ENCODE results near the gene COL18A1.

Gene COL18A1

DNA sequence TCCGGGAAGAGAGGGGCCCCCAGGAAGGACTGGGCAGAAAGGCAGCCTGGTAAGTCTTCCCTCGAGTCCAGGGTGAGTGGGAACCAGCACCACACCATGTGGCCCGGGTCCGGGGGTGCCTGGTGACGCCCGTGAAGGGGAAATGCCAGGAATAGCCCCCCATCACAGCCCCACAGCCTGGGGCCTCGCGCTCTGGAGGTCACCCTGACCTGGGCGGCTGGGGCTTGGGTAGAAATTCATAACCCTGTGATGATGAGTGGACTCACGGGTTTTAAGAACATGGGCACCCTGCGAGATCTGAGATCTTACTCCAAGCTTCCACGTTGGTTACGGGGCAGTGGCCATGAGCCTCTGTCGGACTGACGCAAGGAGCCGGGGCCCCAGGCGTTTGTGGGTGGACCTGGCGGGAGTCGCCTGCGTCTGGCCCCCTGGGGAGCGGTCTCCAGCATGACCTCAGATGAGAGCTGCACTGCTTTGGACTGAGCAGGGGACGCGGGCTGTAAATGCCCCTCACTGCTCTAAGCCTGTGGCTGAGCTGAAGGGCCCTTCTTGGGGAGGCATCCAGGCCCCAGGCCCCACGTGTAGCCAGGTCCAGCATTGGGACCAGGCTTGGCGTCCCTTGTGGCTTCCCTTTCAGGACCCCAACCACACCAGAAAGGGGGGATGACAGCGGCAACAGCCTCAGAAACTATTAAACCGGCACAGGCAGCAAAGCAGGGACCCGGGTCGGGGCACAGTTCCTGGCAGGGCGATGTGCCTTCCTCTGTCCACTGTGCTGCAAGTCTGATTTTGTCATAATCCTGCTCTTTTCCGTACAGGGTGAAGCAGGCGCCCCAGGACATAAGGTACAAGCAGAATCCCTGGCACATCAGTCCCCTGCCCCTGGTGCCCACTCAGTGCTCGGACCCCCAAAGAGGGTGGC is 77.3 kb downstream of the COL18A1 start:
- CTCF ChIA-PET = interaction anchor here (1.3 kb wide), 1 partner anchor 115 kb away, joined by 3 read pairs; no protein-coding TSS in a partner anchor
- Mint-ChIP-seq H3K9me3 (peaks cover 7% of the 10 kb centered on the region), H3K27ac (peak overlapping the region; percentile 91), H3K4me1 (peaks cover 43% of the 10 kb centered on the region), H3K27me3 (no peaks in the 10 kb centered on the region), H3K36me3 (peaks cover 1% of the 10 kb centered on the region), H3K4me3 (peak overlapping the region; percentile 50)
- no peak for DNase-seq

DNA sequence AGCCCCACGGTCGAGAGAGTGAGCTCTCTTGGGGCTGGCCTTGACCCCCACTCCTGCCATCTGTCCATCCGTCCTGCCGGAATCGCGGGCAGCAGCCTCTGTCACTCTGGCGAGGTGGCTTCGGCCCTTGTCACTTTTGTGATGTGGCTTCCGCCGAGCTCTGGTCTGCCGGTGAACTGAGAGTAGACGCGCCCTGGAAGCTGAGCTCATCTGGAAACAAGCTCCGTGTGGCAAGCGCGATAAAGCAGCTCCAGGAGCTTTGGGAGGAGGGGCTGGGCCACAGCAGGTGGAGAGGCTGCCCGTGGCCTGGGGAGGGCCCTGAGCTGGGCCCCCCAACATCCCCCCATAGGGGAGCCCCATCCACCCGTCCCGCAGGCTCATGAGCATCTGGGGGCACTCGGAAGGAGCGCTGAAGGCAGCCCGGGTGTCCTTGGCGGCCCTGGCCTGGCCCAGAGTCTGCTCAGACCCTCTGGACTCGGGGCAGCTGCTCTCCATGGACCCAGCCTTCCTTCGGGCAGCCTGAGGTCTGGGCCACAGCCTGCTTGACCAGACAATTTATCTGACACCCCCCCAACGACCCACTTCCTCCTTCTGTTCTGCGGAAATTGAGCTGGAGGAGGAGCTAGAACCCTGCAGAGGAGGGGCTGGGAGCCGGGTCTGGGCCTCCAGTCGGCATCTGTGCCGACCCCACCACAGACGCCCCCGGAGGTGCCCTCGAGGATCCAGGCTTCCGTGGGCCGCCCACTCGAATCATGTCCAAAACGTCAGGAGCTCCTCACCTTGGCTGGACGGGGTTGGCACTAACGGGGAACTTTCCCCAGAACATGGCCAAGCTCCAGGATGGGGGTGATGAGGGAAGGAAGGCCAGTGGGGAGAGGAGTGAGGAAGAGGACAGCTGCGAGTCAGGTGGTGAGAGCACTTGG is 78.2 kb downstream of the COL18A1 start:
- peaks cover 1% of the 10 kb centered on the region for H3K36me3 Mint-ChIP-seq
- H3K4me1 Mint-ChIP-seq = peaks cover 38% of the 10 kb centered on the region
- CTCF ChIA-PET = interaction anchor here (1.3 kb wide), 1 partner anchor 115 kb away, joined by 3 read pairs; no protein-coding TSS in a partner anchor
- H3K9me3 Mint-ChIP-seq = peaks cover 7% of the 10 kb centered on the region
- no peaks in the 10 kb centered on the region for H3K27me3 Mint-ChIP-seq
- H3K27ac Mint-ChIP-seq = peak overlapping the region; percentile 91
- DNase-seq = peak; percentile 69
- H3K4me3 Mint-ChIP-seq = peak overlapping the region; percentile 50

DNA sequence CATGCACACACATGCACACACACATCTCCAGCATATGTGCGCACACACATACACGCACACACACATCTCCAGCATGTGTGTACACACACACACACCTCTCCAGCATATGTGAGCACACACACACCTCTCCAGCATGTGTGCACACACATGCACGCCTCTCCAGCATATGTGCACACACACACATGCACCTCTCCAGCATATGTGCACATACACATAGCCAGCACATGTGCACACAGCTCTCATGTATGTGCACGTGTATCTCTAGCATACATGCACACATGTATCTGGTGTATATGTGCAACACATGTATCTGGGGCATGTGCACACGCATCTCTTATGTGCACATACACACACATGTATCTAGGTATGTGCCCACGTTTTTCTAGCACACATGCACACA is 79.4 kb downstream of the COL18A1 start:
- Mint-ChIP-seq H3K27ac (peak overlapping the region; percentile 49), H3K36me3 (peaks cover 1% of the 10 kb centered on the region), H3K4me3 (no peak overlapping the region), H3K27me3 (no peaks in the 10 kb centered on the region), H3K4me1 (peaks cover 26% of the 10 kb centered on the region), H3K9me3 (peaks cover 7% of the 10 kb centered on the region)
- no peak for DNase-seq
- CTCF ChIA-PET = no interaction called here

DNA sequence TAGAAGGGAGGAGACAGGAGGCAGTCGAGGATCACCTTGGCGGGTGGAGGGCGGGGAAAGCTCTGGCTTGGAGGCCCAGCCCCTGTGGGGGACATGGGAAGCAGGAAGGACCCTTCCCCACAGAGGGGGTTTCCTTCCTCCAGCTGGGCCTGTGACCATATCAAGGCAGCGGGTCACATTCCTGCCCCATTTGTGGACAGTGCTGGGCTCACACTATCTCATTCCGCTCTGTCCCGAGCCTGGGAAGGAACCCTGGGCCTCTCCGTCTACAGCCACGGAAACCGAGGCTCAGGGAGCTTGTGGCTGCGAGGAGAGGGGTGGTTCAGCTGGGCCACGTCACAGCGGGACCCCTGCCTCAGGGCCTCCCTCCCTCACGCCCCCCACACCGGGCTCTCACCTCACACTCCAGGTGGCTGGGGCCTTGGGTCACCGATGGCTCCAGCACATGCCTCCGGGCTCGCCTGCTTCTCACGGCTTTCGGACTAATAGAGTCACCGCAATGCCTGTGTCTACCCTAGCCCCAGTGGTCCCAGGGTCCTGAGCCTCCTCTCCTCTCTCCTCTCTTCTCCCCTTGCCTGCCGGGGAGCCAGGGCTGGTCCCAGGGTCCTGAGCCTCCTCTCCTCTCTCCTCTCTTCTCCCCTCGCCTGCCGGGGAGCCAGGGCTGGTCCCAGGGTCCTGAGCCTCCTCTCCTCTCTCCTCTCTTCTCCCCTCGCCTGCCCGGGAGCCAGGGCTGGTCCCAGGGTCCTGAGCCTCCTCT is 80.9 kb downstream of the COL18A1 start:
- H3K9me3 Mint-ChIP-seq = peaks cover 7% of the 10 kb centered on the region
- H3K27me3 Mint-ChIP-seq = no peaks in the 10 kb centered on the region
- peaks cover 20% of the 10 kb centered on the region for H3K4me1 Mint-ChIP-seq
- peaks cover 1% of the 10 kb centered on the region for H3K36me3 Mint-ChIP-seq
- no peak overlapping the region for H3K27ac Mint-ChIP-seq
- CTCF ChIA-PET = no interaction called here
- no peak overlapping the region for H3K4me3 Mint-ChIP-seq
- DNase-seq = no peak

DNA sequence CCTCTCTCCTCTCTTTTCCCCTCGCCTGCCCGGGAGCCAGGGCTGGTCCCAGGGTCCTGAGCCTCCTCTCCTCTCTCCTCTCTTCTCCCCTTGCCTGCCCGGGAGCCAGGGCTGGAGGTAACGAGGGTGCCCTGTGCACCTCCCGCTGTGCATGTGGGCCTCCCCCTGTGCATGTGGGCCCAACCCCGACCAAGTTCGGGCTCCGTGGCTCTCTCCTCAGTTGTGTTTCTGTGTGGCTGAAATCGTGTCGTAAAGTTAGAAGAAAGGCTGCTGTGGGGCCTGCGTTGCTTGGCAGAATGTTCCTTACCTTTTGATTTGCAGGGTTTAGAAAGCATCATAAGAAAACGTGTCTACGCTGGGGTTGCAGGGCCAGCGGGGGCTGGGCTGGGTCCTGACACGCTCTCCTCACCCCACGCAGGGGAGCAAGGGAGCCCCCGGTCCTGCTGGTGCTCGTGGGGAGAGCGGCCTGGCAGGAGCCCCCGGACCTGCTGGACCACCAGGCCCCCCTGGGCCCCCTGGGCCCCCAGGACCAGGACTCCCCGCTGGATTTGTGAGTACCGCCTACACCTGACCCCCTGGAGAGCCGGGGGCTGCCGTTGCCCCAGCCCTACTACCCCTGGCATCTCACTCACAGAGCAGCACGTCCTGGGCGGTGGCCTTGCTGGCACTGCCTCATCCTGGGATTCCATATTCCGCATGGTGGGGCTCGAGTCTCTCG is 81.6 kb downstream of the COL18A1 start:
- CTCF ChIA-PET = no interaction called here
- peaks cover 7% of the 10 kb centered on the region for H3K9me3 Mint-ChIP-seq
- peaks cover 20% of the 10 kb centered on the region for H3K4me1 Mint-ChIP-seq
- no peak overlapping the region for H3K27ac Mint-ChIP-seq
- H3K27me3 Mint-ChIP-seq = no peaks in the 10 kb centered on the region
- peaks cover 1% of the 10 kb centered on the region for H3K36me3 Mint-ChIP-seq
- no peak for DNase-seq
- H3K4me3 Mint-ChIP-seq = no peak overlapping the region

DNA sequence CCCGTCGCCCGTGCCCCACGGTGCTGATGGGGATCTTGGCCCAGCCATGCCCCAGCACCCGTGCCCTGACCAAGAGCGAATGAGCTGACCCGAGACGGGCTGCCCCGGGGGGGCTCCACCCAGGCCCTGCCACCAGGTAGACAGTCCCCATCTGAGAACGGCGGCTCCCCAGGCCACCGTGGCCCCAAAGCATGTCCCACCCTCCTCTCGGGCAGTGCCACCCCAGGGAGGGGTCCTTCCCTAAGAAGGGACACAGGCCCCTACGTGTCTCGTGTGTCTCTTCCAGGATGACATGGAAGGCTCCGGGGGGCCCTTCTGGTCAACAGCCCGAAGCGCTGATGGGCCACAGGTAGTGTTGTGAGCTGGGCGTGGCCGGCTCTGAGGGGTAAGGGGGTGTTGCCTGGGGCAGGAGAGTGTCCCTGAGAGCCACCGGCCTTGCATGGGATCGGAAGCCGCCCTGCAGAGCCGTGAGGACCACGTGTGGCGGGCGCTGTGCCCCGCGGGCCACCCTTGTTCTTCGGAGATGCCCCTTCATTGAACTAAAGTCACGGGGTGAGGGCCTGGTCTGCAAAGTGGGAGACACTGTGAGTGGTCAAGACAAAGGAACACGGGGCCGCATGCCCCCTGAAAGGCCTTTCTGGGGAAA is 82.3 kb downstream of the COL18A1 start:
- Mint-ChIP-seq H3K4me1 (peaks cover 19% of the 10 kb centered on the region), H3K4me3 (no peak overlapping the region), H3K27ac (no peak overlapping the region), H3K9me3 (peaks cover 7% of the 10 kb centered on the region), H3K27me3 (no peaks in the 10 kb centered on the region), H3K36me3 (peaks cover 1% of the 10 kb centered on the region)
- CTCF ChIA-PET = no interaction called here
- no peak for DNase-seq

DNA sequence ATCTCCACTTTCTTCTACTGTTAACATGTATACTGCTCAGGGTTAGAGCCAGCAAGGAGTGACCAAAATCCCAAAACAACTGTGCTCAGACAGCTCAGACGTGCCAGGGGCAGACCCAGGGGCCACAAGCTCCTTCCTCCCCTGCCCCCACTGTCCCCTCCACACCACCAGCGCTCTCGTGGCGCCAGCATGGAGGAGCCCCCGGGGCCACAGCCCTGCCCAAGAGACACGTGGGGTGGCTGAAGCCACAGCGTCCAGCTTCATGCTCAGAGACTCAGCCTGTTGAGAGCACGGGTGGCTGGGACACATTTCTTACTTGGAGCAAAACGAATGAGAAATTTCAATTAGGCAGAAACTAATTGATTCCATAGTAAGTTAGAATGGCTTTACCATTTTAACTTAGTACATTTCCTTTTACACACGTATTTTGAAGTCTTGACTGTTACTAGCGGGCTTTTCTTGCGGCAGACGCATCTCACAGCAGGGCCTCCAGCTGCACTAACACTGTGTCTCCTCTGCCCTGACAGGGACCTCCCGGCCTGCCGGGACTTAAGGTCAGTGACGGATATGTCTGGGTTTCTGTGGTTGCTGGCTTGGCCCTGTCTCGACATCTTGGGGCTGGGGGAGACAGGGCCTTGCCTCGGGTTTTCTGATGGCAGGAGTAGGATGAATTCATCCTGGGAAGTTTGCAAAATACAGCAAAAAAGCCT is 83.1 kb downstream of the COL18A1 start:
- Mint-ChIP-seq H3K4me1 (peaks cover 13% of the 10 kb centered on the region), H3K27me3 (no peaks in the 10 kb centered on the region), H3K4me3 (no peak overlapping the region), H3K36me3 (peaks cover 1% of the 10 kb centered on the region), H3K9me3 (peaks cover 7% of the 10 kb centered on the region), H3K27ac (no peak overlapping the region)
- CTCF ChIA-PET = no interaction called here
- no peak for DNase-seq

DNA sequence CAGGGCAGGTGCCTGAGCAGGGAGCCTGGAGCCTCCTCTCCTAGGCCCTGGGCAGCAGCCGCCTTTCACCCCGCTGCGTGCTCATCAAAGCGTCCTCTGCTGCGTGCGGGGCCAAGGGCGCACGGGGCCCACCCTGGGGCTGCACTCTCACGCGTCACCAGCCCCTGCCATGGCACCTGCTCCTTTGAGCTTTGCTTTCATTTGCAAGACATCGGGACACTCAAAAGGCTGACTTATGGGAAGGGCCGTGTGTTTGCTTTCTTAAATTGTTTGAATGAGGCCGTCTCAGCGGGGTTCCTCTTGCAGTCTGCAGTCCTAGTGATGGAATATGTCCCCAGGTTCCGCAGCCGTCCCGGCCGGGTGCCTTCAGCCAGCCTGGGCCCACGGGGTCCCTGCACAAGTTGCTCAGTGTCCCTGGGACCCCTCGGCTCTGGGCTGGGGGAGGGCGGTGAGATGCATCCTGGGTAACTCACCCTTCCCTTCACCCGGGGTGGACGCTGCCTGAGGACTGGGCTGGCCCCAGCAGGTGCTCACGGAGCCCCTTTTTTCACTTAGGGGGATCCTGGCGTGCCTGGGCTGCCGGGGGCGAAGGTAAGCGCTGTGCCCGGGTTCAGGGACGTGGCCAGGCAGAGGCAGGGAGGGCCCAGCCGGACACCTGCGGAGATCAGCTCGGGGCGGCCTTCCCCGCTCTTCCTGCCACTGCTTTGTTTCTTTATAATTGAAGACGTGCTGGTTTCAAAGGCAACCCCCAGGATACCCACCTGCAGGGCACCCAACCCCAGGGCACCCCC is 84.2 kb downstream of the COL18A1 start:
- no peak for DNase-seq
- Mint-ChIP-seq H3K9me3 (peaks cover 4% of the 10 kb centered on the region), H3K4me3 (no peak overlapping the region), H3K36me3 (no peaks in the 10 kb centered on the region), H3K4me1 (peaks cover 4% of the 10 kb centered on the region), H3K27me3 (no peaks in the 10 kb centered on the region), H3K27ac (no peak overlapping the region)
- CTCF ChIA-PET = no interaction called here

DNA sequence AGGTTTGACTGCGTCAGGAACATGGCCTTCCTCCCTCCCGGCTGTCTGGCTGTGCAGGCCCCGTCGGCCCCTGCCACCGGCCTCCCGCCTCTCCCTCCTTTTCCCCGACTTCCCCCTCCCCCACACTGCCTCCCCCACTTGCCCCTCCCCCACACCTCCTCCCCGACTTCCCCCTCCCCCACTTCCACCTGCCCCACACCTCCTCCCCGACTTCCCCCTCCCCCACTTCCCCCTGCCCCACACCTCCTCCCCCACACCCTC is 84.7 kb downstream of the COL18A1 start:
- DNase-seq = no peak
- Mint-ChIP-seq H3K4me3 (no peak overlapping the region), H3K27me3 (no peaks in the 10 kb centered on the region), H3K9me3 (no peaks in the 10 kb centered on the region), H3K4me1 (no peaks in the 10 kb centered on the region), H3K36me3 (no peaks in the 10 kb centered on the region), H3K27ac (no peak overlapping the region)
- CTCF ChIA-PET = no interaction called here

DNA sequence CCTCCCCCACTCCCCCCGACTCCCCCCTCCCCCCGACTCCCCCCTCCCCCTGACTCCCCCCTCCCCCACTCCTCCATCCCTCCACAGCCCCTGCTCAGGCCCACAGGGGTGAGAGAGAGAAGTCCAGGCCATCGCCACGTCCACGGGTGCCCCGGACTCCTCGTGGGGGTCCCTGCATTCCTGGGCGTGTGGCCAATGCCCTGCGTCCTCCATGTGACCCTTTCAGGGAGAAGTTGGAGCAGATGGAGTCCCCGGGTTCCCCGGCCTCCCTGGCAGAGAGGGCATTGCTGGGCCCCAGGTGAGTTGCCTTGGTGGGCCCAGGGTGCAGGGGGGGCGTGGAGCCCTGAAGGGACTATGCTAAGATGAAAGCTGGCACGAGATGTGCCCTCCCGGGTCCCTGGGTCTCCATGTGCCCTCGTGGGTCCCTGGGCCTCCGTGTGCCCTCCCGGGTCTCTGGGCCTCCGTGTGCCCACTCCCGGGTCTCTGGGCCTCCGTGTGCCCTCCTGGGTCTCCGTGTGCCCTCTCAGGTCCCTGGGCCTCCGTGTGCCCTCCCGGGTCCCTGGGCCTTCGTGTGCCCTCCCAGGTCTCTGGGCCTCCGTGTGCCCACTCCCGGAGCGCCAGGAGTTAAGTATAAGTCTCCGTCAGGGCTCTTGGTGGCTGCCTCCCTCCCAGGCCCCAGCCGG is 85.2 kb downstream of the COL18A1 start:
- H3K27me3 Mint-ChIP-seq = no peaks in the 10 kb centered on the region
- H3K9me3 Mint-ChIP-seq = no peaks in the 10 kb centered on the region
- H3K36me3 Mint-ChIP-seq = no peaks in the 10 kb centered on the region
- no peak for DNase-seq
- CTCF ChIA-PET = no interaction called here
- no peak overlapping the region for H3K27ac Mint-ChIP-seq
- H3K4me3 Mint-ChIP-seq = no peak overlapping the region
- H3K4me1 Mint-ChIP-seq = no peaks in the 10 kb centered on the region

DNA sequence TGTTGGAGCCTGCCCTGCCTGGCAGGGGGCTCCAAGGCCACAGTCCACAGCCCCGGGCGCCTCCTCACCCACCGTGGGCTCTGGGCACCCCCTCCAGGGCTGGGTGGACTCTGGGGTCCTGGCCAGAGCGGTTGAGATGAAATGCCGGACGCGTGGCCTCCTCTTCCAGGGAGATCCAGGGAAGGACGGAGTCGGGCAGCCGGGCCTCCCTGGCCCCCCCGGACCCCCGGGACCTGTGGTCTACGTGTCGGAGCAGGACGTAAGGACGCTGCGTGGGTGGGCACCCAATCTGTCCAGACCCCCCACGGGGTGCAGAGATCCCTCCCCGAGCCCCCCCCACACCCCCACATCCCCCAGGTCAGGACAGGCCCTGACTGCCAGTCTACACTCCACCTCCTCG is 86.1 kb downstream of the COL18A1 start:
- Mint-ChIP-seq H3K9me3 (no peaks in the 10 kb centered on the region), H3K27ac (no peak overlapping the region), H3K36me3 (no peaks in the 10 kb centered on the region), H3K4me1 (no peaks in the 10 kb centered on the region), H3K27me3 (no peaks in the 10 kb centered on the region), H3K4me3 (no peak overlapping the region)
- CTCF ChIA-PET = no interaction called here
- DNase-seq = no peak

DNA sequence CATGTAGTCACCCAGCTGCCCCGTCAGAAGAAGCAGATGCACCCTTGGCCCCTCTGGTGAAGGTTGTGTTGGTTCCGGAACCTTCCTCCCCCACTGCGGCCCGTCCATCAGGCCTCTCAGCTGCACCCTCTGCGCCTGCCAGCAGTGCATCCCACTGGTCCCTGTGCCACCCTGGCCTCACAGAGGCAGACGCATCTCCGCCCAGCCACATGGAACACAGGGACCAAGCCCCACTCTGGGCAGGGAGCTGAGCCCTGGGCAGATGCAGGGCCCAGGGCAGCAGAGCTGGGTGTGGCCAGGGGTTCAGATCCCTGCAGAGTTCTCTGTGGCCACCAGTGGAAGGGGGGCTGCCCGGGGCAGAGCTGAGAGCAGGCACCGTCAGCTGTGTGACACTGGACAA is 86.7 kb downstream of the COL18A1 start:
- CTCF ChIA-PET = no interaction called here

More for the DNA sequence above, 86.7 kb downstream of the COL18A1 start:
- H3K36me3 Mint-ChIP-seq = no peaks in the 10 kb centered on the region
- no peaks in the 10 kb centered on the region for H3K4me1 Mint-ChIP-seq
- no peaks in the 10 kb centered on the region for H3K9me3 Mint-ChIP-seq
- H3K4me3 Mint-ChIP-seq = no peak overlapping the region
- DNase-seq = no peak
- H3K27me3 Mint-ChIP-seq = no peaks in the 10 kb centered on the region
- H3K27ac Mint-ChIP-seq = no peak overlapping the region
